Measurements from ENCODE around the gene TTC9.

DNA sequence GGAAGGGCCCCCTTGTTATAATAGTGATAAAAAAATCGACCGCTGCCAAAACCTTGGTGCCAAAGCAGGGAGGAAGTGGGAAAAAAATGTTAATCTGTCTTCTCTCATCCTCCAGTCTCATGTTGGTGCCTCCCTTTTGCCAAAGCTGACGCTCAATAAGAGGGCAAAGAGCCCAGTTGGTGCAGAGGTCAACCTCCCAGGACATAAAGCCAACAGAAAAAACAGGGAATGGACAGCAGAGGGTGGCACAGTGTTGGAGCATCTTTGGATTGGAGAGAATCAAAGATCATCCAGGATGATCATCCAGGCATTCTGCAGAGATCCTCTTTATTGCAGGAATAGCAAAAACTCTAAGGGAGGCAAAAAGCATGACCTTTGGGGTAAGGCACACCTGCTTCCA lies 9.8 kb upstream of the TTC9 start:
- TF ChIP-seq, protein P1, sequence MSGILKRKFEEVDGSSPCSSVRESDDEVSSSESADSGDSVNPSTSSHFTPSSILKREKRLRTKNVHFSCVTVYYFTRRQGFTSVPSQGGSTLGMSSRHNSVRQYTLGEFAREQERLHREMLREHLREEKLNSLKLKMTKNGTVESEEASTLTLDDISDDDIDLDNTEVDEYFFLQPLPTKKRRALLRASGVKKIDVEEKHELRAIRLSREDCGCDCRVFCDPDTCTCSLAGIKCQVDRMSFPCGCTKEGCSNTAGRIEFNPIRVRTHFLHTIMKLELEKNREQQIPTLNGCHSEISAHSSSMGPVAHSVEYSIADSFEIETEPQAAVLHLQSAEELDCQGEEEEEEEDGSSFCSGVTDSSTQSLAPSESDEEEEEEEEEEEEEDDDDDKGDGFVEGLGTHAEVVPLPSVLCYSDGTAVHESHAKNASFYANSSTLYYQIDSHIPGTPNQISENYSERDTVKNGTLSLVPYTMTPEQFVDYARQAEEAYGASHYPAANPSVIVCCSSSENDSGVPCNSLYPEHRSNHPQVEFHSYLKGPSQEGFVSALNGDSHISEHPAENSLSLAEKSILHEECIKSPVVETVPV (CRISPR knock-in tag; IDR thresholded peaks at IDR 0.05): no peak
- TF ChIP-seq ZFP3 (CRISPR knock-in tag; IDR thresholded peaks at IDR 0.05): no peak
- no peak for TF ChIP-seq RARB (CRISPR knock-in tag; IDR thresholded peaks at IDR 0.05)
- TF ChIP-seq ZNF70 (CRISPR knock-in tag; IDR thresholded peaks at IDR 0.05): no peak
- TF ChIP-seq ZNF565 (CRISPR knock-in tag; conservative IDR thresholded peaks at IDR 0.05; ENCODE audit: low read depth): no peak
- TF ChIP-seq, protein P2, sequence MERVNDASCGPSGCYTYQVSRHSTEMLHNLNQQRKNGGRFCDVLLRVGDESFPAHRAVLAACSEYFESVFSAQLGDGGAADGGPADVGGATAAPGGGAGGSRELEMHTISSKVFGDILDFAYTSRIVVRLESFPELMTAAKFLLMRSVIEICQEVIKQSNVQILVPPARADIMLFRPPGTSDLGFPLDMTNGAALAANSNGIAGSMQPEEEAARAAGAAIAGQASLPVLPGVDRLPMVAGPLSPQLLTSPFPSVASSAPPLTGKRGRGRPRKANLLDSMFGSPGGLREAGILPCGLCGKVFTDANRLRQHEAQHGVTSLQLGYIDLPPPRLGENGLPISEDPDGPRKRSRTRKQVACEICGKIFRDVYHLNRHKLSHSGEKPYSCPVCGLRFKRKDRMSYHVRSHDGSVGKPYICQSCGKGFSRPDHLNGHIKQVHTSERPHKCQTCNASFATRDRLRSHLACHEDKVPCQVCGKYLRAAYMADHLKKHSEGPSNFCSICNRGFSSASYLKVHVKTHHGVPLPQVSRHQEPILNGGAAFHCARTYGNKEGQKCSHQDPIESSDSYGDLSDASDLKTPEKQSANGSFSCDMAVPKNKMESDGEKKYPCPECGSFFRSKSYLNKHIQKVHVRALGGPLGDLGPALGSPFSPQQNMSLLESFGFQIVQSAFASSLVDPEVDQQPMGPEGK (CRISPR knock-in tag; IDR thresholded peaks at IDR 0.05; ENCODE audit: borderline replicate concordance): no peak
- TF ChIP-seq ARNTL (CRISPR knock-in tag; IDR thresholded peaks at IDR 0.05; ENCODE audit: borderline replicate concordance, low read depth): no peak
- TF ChIP-seq GLIS3 (CRISPR knock-in tag; IDR thresholded peaks at IDR 0.05): no peak
- TF ChIP-seq ZFP30 (CRISPR knock-in tag; IDR thresholded peaks at IDR 0.05): no peak
- TF ChIP-seq, protein P3, sequence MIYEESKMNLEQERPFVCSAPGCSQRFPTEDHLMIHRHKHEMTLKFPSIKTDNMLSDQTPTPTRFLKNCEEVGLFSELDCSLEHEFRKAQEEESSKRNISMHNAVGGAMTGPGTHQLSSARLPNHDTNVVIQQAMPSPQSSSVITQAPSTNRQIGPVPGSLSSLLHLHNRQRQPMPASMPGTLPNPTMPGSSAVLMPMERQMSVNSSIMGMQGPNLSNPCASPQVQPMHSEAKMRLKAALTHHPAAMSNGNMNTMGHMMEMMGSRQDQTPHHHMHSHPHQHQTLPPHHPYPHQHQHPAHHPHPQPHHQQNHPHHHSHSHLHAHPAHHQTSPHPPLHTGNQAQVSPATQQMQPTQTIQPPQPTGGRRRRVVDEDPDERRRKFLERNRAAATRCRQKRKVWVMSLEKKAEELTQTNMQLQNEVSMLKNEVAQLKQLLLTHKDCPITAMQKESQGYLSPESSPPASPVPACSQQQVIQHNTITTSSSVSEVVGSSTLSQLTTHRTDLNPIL (CRISPR knock-in tag; IDR thresholded peaks at IDR 0.05; ENCODE audit: low read depth): no peak
- TF ChIP-seq, protein P4, sequence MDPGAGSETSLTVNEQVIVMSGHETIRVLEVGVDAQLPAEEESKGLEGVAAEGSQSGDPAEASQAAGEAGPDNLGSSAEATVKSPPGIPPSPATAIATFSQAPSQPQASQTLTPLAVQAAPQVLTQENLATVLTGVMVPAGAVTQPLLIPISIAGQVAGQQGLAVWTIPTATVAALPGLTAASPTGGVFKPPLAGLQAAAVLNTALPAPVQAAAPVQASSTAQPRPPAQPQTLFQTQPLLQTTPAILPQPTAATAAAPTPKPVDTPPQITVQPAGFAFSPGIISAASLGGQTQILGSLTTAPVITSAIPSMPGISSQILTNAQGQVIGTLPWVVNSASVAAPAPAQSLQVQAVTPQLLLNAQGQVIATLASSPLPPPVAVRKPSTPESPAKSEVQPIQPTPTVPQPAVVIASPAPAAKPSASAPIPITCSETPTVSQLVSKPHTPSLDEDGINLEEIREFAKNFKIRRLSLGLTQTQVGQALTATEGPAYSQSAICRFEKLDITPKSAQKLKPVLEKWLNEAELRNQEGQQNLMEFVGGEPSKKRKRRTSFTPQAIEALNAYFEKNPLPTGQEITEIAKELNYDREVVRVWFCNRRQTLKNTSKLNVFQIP (CRISPR knock-in tag; IDR thresholded peaks at IDR 0.05; ENCODE audit: borderline replicate concordance, low read depth): no peak
